Loucy (cell line): ENCODE data around the gene ARHGAP24.

Experiments used
- EZH2phosphoT487 ChIP-seq: fragments of 200-600 bp; IDR thresholded peaks from 2 replicates; pipeline ENCODE4 v1.6.1; 2018; ENCODE audit warnings: antibody characterized with exemption, mild to moderate bottlenecking, moderate library complexity, borderline replicate concordance
- TF ChIP-seq, protein P1 (sequence below): fragments of 200-600 bp; sonication (generic); conservative IDR thresholded peaks from 2 replicates; pipeline ENCODE4 v1.5.1; 2014; ENCODE audit warnings: mild to moderate bottlenecking, antibody characterized with exemption, low read length

DNA sequence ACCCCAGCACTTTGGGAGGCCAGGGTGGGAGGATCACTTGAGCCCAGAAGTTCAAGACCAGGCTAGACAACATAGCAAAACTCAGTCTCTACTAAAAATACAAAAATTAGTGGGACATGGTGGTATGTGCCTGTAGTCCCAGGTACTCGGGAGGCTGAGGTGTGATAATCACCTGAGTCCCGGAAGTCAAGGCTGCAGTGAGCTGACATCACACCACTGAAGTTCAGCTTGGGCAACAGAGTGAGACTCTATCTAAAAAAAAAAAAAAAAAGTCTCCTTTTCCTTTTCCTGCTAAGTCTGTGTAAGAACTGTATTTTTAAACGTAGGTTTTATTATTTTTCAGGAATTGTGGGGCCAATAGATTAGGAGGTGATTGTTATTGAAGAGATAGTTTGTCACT lies 356.7 kb downstream of the ARHGAP24 start:
- TF ChIP-seq, protein P1, sequence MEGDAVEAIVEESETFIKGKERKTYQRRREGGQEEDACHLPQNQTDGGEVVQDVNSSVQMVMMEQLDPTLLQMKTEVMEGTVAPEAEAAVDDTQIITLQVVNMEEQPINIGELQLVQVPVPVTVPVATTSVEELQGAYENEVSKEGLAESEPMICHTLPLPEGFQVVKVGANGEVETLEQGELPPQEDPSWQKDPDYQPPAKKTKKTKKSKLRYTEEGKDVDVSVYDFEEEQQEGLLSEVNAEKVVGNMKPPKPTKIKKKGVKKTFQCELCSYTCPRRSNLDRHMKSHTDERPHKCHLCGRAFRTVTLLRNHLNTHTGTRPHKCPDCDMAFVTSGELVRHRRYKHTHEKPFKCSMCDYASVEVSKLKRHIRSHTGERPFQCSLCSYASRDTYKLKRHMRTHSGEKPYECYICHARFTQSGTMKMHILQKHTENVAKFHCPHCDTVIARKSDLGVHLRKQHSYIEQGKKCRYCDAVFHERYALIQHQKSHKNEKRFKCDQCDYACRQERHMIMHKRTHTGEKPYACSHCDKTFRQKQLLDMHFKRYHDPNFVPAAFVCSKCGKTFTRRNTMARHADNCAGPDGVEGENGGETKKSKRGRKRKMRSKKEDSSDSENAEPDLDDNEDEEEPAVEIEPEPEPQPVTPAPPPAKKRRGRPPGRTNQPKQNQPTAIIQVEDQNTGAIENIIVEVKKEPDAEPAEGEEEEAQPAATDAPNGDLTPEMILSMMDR, result no peak
- TF ChIP-seq EZH2phosphoT487, result no peak
